Ramos (cell line): ENCODE results near the gene TRAF7.

Experiments used
- in situ Hi-C: fragments of 300-500 bp; cut with MboI; formaldehyde crosslinking; loops from one replicate; pipeline ENCODE4 v1.14.3; 2022; ENCODE audit warnings: low sequenced_read_pairs; ENCODE audit not compliant: unreplicated experiment

The TRAF7 gene

GRCh38 chr16:2210386-2211365 lies 55.1 kb downstream of the TRAF7 start, which contains the start of gene BRICD5:
TSS of gene BRICD5 (minus strand) at chr16:2210863. CDS start at chr16:2210833, 30 bp downstream.
- in situ Hi-C loops, result no loop called here

- in situ Hi-C loops, result no loop called here
Observed at GRCh38 chr16:2211923-2212347, 56.4 kb downstream of the TRAF7 start.

- in situ Hi-C loops, result no loop called here
Observed at GRCh38 chr16:2212362-2213324, 57.1 kb downstream of the TRAF7 start.

- in situ Hi-C loops, result no loop called here
Observed at GRCh38 chr16:2213817-2214718, 58.5 kb downstream of the TRAF7 start.

GRCh38 chr16:2214719-2214968 lies 59.1 kb downstream of the TRAF7 start, which contains the start of gene PGP:
TSS of gene PGP (minus strand) at chr16:2214840. CDS start at chr16:2214777, 63 bp downstream.
- in situ Hi-C loops, result no loop called here

GRCh38 chr16:2216330-2216729 lies 60.7 kb downstream of the TRAF7 start:
- in situ Hi-C loops, result no loop called here

GRCh38 chr16:2223221-2223941 lies 67.8 kb downstream of the TRAF7 start, which contains the start of gene E4F1:
TSS of gene E4F1 (plus strand) at chr16:2223591. CDS start at chr16:2223614, 23 bp downstream.
- in situ Hi-C loops, result no loop called here

- in situ Hi-C loops, result no loop called here
Observed at GRCh38 chr16:2223942-2224486, 68.4 kb downstream of the TRAF7 start.

GRCh38 chr16:2226245-2226793 lies 70.7 kb downstream of the TRAF7 start:
- in situ Hi-C loops, result no loop called here

GRCh38 chr16:2226918-2227317 lies 71.3 kb downstream of the TRAF7 start:
- in situ Hi-C loops, result no loop called here
